ENCODE data around the gene FASTKD1. TPM values are rescaled to one million over a fixed set of nuclear protein-coding genes. Genes with fewer than 3 reads are reported as not detected.

Gene FASTKD1
- polyA plus RNA-seq, 3 donors, result 9.1 to 16.9 (median 14.3) TPM

GRCh38 chr2:169493360-169493759 lies 80.3 kb downstream of the FASTKD1 start:
- Mint-ChIP-seq H3K27me3 (ENCODE audit: low read depth in 3 of 3) (no peaks in the 10 kb centered on the region), H3K4me3 (no peak overlapping the region), H3K27ac (no peak overlapping the region), H3K4me1 (no peaks in the 10 kb centered on the region), H3K9me3 (no peaks in the 10 kb centered on the region), H3K36me3 (no peaks in the 10 kb centered on the region)
- no peak overlapping the region for H3K4me2 ChIP-seq (replicated peaks; ENCODE audit: extremely low read depth, low read length, poor library complexity, severe bottlenecking)
- no CpG with 5 or more reads among the region's 2 CpGs for WGBS (ENCODE audit: insufficient coverage)
- H3K36me3 ChIP-seq (replicated peaks in 1 of 2; ENCODE audit: control insufficient read depth in 1 of 2, insufficient read depth in 2 of 2, low read length in 2 of 2), result no peaks in the 10 kb centered on the region
- no peak overlapping the region for H3K27ac ChIP-seq (ENCODE audit: low read depth in 1 of 2, low read length in 2 of 2)
- H3K9me3 ChIP-seq (replicated peaks in 1 of 2; ENCODE audit: control insufficient read depth in 1 of 2, insufficient read depth in 1 of 2, low read length in 2 of 2), result no peaks in the 10 kb centered on the region
- no peak overlapping the region for H3K4me3 ChIP-seq (replicated peaks in 1 of 3; ENCODE audit: low read depth in 2 of 3, low read length in 3 of 3)
- TF ChIP-seq, protein P1, sequence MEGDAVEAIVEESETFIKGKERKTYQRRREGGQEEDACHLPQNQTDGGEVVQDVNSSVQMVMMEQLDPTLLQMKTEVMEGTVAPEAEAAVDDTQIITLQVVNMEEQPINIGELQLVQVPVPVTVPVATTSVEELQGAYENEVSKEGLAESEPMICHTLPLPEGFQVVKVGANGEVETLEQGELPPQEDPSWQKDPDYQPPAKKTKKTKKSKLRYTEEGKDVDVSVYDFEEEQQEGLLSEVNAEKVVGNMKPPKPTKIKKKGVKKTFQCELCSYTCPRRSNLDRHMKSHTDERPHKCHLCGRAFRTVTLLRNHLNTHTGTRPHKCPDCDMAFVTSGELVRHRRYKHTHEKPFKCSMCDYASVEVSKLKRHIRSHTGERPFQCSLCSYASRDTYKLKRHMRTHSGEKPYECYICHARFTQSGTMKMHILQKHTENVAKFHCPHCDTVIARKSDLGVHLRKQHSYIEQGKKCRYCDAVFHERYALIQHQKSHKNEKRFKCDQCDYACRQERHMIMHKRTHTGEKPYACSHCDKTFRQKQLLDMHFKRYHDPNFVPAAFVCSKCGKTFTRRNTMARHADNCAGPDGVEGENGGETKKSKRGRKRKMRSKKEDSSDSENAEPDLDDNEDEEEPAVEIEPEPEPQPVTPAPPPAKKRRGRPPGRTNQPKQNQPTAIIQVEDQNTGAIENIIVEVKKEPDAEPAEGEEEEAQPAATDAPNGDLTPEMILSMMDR (IDR thresholded peaks at IDR 0.05), result no peak
- H3K9ac ChIP-seq (ENCODE audit: insufficient read depth, low read length, poor library complexity, severe bottlenecking), result no peak overlapping the region
- intact Hi-C loops (cut with micrococcal nuclease), result no loop called here
- no peak for DNase-seq
- H3K4me1 ChIP-seq (ENCODE audit: control insufficient read depth in 1 of 2, insufficient read depth in 2 of 2, low read length in 2 of 2), result no peaks in the 10 kb centered on the region
- H2AFZ ChIP-seq (ENCODE audit: insufficient read depth, low read depth, low read length, poor library complexity, severe bottlenecking), result no peak overlapping the region
- no peaks in the 10 kb centered on the region for H3K27me3 ChIP-seq (ENCODE audit: control insufficient read depth in 2 of 2, insufficient read depth in 2 of 2, low read length in 2 of 2)
- H3K79me2 ChIP-seq (ENCODE audit: insufficient read depth, low read length), result no peaks in the 10 kb centered on the region
- H4K20me1 ChIP-seq (ENCODE audit: insufficient read depth, low read length), result no peaks in the 10 kb centered on the region

DNA sequence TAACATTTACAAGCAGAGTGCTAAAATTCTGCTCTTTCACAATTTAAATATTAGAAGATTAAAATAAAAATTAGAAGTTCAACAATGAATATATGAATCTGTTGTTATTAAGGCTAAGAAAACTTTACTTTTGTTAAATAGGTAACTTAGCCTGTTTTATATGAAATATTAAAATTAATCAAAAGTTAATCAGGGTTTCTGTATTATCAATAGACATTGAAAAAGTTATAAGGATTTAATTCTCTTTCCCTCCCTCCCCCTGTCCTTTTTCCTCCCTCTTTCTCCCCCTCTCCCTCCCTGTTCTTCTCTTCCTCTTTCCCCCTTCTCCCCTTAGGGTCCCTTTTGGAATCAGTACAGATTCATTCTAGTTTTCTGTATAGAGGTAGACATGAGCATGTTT lies 82.3 kb downstream of the FASTKD1 start:
- TF ChIP-seq, protein P1 (IDR thresholded peaks at IDR 0.05), result no peak
- no peaks in the 10 kb centered on the region for H3K79me2 ChIP-seq (ENCODE audit: insufficient read depth, low read length)
- no peaks in the 10 kb centered on the region for H3K4me1 ChIP-seq (ENCODE audit: control insufficient read depth in 1 of 2, insufficient read depth in 2 of 2, low read length in 2 of 2)
- Mint-ChIP-seq H3K27ac (no peak overlapping the region), H3K4me1 (no peaks in the 10 kb centered on the region), H3K4me3 (no peak overlapping the region), H3K36me3 (no peaks in the 10 kb centered on the region), H3K9me3 (no peaks in the 10 kb centered on the region), H3K27me3 (ENCODE audit: low read depth in 3 of 3) (no peaks in the 10 kb centered on the region)
- H3K4me2 ChIP-seq (replicated peaks; ENCODE audit: extremely low read depth, low read length, poor library complexity, severe bottlenecking), result no peak overlapping the region
- no peaks in the 10 kb centered on the region for H3K27me3 ChIP-seq (ENCODE audit: control insufficient read depth in 2 of 2, insufficient read depth in 2 of 2, low read length in 2 of 2)
- no peak for DNase-seq
- H3K27ac ChIP-seq (ENCODE audit: low read depth in 1 of 2, low read length in 2 of 2), result no peak overlapping the region
- H3K9me3 ChIP-seq (replicated peaks in 1 of 2; ENCODE audit: control insufficient read depth in 1 of 2, insufficient read depth in 1 of 2, low read length in 2 of 2), result no peaks in the 10 kb centered on the region
- no peak overlapping the region for H3K4me3 ChIP-seq (replicated peaks in 1 of 3; ENCODE audit: low read depth in 2 of 3, low read length in 3 of 3)
- intact Hi-C loops (cut with micrococcal nuclease), result no loop called here
- no peak overlapping the region for H3K9ac ChIP-seq (ENCODE audit: insufficient read depth, low read length, poor library complexity, severe bottlenecking)
- H2AFZ ChIP-seq (ENCODE audit: insufficient read depth, low read depth, low read length, poor library complexity, severe bottlenecking), result no peak overlapping the region
- no peaks in the 10 kb centered on the region for H4K20me1 ChIP-seq (ENCODE audit: insufficient read depth, low read length)
- no peaks in the 10 kb centered on the region for H3K36me3 ChIP-seq (replicated peaks in 1 of 2; ENCODE audit: control insufficient read depth in 1 of 2, insufficient read depth in 2 of 2, low read length in 2 of 2)

Measured in CD14-positive monocyte (primary cell).